NCI-H82 treated with DMSO at 0.1 percent for 48 hours (cell line): ENCODE measurements around the gene ABCG8.

Experiments used
- DNase-seq: peaks from one replicate; lab custom pipeline; 2025; ENCODE audit not compliant: unreplicated experiment; lab: John Stamatoyannopoulos, UW

The ABCG8 gene

DNA sequence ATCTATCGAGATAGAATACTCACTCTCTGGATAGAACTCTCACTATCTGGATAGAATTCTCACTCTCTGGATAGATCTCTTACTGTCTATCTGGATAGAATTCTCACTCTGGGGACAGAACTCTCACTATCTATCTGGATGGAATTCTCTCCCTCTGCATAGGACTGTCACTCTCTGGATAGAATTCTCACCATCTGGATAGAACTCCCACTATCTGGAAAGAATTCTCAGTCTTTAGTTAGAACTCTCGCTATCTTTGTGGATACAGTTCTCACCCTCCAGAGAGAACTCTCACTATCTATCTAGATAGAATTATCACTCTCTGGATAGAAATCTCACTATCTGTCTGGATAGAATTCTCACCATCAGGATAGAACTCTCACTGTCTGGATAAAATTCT is 16.5 kb downstream of the ABCG8 start:
- DNase-seq: no peak

DNA sequence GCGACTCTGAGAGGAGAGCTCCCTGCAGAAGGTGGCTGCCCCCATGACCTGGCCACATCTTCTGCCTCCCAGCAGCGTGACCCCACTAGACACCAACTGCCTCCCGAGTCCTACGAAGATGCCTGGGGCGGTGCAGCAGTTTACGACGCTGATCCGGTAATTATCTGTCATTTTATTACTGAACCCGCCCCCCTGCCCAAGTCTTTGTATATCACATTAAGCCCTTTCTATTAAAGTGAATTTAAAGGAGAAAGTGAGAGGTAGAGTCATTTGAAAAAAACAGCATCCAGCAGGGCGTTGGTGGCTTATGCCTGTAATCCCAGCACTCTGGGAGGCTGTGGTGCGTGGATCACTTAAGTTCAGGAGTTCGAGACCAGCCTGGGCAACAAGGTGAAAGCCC is 33.4 kb downstream of the ABCG8 start:
- DNase-seq: no peak

DNA sequence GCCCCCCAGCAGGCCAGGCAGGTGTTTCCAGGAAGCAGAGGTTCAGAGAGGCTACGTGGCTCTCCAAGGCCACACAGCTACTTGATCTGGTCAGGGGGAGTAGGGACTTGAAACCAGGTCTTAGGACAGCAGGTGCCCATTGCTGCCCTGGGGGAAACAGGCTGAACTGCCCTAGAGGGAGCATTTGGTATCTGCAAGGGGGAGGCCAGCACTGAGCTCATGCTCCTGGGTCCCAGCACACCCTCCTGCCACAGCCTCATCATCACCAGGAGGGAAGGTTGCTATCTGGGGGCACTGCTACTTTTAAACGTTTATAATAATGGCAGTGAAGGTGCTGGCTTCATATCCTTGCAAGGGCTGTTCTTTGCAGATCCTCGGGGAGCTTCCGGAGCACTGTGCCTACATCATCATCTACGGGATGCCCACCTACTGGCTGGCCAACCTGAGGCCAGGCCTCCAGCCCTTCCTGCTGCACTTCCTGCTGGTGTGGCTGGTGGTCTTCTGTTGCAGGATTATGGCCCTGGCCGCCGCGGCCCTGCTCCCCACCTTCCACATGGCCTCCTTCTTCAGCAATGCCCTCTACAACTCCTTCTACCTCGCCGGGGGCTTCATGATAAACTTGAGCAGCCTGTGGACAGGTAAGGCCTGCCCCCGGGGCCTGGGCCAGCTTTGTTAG is 36.1 kb downstream of the ABCG8 start:
- DNase-seq: no peak

DNA sequence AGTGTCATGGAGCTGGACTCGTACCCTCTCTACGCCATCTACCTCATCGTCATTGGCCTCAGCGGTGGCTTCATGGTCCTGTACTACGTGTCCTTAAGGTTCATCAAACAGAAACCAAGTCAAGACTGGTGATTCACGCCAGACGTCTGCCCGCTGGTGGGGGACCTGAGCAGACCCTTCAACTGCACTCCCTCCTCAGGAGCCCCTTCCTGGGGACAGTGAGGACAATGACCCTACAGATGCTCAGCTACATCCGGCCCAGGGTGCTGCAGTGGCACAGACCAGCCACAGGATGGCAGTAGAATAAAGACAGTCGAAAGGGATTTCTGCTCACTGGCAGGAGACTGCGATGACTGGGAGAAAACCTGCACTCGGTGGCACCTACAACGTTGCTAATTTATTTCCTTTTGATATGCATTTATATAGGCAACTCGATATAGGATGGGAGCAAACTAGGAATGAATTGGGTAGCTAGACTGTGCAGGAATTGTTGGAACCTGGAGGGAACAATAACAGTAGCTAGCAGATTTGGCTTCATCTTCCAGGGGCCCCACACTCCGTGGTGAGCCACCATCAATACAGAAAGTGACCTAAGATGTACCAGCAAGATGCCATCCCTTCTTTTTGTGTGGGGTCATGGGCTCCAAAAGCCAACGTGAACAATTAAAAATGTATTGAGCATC is 39.2 kb downstream of the ABCG8 start:
- peak; percentile 46 for DNase-seq

DNA sequence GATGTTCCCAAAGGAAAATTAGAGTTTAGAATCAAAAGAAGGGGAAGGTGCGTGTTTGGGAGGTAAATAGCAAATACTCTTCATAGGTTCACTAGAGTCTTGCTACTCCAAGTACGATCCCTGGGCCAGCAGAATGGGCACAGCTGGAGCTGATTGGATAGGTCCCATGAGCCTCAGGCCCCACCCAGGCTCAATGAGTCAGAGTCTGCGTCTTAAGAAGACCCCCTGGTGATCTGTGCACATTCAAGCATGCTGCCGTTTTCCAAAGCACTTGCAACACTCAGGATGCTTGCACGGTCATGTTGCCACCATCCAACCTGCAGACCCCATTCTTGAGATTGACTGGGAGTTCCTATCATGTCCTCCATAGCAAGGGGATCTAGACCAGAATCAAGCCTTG is 40.5 kb downstream of the ABCG8 start:
- no peak for DNase-seq

DNA sequence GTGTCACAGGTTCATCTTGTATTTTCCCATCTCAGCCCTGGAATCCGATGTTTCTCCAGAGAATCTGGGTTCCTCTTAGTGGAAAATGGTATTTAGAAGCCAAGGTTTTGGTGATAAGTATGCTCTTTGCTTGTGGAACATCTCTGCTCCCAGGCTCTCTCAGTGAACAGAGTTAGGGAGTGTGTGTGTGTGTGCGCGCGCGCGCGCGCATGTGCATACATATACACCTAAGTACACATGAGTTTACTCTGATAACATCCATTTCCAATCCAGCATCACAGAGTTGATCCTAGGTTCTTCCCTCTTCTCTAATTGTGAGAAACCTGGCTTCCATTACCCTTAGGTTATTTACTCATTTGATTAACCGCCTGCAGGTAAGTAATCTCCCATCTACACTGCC is 41.7 kb downstream of the ABCG8 start:
- no peak for DNase-seq

DNA sequence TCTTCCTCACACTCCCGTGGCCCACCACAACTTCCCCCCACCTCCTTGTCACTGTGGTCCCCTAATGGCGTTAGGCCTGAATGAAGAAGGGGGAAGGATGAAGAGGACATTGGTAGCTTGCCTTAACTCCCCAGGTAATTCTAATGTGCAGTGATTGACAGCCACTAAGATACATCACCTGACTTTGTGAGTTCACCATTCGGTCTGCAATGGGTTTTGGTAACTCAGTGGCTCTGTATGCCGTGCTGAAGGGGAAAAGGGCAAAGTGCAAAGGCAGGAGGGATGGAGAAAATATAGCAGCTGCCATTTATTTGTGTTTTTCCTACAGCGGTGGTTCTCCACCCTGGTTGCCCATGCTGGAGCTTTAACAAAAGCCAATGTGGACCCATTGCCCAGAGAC is 42.2 kb downstream of the ABCG8 start:
- DNase-seq: no peak

DNA sequence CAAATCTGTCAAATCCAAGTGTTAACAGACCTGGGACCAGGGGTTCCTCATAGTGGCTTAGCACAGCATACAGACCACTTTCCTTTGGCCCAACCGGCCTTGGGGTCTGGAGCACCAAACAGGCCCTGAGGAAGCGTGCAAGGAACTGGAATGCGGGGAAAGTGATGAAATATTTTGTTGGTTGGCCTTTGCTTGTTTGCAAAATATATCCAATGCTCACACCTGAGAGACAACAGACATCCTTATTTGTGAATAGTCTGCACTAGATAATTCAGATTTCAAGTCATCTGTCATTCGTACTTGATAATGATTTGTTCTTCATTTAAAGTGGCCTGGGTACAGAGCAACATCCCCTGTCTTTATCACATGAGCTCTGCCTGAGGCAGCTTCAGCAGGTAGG is 43.5 kb downstream of the ABCG8 start:
- no peak for DNase-seq

DNA sequence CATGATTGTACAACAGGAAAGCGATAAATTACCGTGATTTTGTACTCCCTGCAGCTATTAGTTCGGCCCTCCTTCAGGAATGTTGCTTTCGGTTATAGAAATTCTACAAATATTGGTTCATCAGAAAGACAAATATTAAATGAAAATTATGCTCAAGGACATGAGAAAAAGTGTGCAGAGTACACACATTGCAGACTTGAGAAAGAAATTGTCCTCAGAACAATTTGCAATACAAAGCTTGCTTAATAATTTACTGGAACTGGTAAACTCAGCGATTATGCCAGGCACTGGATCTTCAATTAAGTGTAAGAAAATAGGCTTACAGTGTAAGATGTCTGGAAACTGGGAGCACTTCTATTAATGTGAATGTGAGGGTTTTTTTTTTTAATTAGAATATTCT is 45.9 kb downstream of the ABCG8 start:
- DNase-seq: no peak

DNA sequence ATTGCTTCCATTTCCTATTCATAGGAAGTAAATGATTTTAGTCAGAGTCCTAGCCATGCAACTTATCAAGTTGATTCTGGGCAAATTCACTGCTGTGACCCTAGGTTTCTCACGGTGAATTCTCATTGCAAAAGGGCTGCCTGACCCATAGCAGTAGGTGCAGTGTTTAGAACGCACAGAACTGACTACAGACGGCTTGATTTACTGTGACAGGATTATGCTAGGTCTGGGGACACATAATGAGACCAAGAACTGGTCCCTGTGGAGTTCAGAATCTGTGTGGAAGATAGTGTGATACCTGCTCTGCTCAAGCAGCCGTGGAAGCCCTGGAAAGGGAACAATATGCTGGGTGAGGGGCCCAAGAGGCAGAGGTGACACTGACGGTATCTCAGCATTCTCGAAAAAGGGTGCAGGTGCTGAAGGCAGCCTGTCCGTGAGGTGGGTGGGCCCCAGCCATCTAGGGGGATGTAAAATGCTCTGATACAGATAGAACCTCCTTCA is 46.4 kb downstream of the ABCG8 start:
- DNase-seq: peak; percentile 6

DNA sequence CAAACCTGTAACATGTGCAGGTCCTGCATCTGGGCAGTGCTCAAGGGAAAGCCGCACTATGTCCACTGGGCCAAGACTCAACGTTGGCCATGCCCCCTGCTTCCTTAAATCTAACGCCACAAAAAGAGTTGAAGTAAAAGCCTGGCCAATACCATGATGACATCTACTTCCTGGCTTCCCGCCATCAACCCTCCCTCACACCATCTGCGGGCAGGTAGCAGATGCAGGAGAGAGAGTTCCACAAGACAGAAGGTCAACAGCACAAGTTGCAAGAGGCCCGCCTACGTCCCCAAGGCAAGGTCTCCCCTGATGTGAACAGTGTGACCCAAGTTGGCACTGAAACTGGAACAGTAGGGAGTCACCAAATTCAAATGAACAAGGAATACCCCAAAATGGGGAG is 48.4 kb downstream of the ABCG8 start:
- DNase-seq: no peak

DNA sequence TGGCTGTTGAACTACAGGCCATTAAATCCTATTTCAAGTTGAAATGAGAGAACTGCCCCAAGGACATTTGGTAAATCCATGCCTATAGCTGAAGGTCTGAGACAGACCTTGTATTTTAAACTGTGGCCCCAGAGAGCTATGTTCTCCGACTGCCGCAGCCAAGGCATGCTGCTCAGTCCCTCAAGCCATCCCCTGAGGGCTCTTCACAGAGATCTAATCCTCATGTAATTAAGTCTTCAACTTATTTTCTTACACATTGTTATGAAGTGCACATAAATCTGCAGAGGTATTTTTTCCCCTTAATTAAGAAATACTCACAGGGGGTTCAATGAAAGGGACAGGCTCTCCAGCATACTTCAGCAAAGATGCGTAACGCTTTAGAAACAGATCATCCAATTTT is 50.6 kb downstream of the ABCG8 start:
- no peak for DNase-seq

DNA sequence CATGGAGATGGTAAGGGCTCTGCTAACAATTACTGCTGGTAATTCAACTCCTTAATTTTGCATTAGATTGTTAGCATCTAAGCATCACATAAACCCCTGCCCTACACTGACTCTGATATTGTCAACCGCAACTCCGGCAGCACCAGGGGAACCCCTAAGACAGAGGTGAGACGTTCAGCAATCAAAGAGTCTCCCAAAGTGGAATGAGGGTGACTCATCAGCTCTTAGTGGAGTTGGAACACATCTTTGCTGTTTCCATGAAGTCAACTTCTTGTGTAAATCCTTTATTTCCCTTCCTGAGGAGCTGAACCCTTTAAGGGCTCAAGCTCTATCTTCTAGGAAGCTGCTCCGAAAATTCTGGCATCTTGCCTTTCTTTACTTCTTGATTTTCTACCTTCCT is 52.1 kb downstream of the ABCG8 start:
- no peak for DNase-seq

DNA sequence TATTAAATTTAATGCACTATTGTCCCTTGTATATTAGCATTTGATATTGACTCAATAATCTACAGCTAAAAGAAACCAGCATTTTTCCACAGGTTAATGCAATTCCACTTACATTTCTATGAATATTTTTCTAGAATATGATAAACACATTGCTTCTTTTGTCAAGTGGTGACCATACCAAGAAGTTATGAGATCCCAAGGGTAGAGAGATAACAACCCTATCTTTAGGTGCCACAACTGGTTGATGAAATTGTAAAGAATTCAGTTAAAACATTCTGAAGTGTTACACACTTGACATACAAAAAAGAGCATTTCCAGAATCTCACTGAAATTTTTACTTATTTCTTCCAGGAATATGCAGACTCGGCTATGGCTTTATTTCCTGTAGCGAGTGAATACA is 56.0 kb downstream of the ABCG8 start:
- DNase-seq: no peak

DNA sequence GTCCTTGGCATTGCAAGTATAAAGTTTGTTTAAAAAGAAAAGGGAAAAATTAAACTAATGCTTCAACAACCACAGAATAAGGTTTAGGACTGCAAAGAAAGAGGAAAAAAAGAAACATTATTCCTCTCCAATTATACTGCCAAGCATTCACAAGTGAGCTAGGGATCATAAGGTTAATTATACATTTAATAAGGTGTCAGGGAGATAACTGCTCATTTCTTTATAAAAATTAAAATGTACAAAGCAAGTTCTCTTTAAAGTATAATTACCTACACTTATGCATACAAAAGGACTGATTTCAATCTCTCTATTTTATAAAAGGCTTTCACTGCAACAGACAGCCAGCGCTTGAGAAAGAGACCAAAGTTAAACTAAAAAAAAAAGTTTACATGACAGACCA is 58.1 kb downstream of the ABCG8 start:
- no peak for DNase-seq

DNA sequence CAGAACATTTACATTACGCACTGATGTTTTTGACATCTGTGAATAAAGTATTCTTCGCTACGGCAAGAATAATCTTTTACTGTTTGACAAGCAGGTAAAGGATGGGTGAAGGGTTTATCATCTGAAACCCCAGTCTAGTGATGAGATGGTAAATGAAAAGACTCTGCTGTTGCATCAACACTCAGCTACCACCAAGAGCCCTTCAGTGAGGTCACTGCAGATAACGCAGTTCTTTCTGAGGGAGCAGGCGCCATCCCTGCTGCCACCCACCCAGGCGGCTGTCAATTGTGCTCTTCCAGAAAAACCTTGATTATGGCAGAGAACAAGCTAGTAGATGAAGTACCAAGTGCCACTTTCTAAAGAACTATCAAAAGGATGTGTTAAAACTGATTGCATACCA is 58.7 kb downstream of the ABCG8 start:
- DNase-seq: no peak

DNA sequence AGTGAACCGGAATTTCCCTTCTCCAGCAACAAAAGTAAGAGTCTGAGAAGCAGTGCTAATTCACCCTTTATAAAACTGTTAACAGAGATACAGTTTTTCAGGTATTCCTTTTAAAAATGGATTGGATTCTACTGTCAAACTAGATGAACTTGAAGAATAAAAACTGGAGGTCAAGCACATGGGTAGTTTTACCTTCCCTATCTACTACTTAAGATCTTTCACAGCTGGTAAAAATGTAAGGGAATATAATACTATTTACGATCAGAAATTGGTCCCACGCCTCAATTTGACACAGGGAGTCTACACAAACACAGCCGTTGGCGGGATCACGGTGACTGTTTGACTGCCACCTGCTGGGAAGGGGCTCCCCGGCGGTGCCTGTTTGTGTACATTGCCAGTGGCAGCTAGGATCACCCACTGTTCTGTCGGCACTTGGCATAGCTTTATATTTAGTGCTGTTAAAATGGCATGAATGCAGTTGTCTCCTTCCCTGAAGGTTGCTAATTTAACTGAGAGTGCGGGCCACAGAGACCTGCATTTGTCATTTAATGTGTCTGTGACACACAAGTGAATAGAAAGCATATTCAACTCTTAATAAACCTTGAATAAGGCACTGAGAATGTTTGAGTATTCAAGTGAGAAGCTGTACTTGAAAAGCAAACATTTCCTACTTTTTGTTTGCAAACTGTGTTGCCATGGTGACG is 59.5 kb downstream of the ABCG8 start:
- DNase-seq: no peak

DNA sequence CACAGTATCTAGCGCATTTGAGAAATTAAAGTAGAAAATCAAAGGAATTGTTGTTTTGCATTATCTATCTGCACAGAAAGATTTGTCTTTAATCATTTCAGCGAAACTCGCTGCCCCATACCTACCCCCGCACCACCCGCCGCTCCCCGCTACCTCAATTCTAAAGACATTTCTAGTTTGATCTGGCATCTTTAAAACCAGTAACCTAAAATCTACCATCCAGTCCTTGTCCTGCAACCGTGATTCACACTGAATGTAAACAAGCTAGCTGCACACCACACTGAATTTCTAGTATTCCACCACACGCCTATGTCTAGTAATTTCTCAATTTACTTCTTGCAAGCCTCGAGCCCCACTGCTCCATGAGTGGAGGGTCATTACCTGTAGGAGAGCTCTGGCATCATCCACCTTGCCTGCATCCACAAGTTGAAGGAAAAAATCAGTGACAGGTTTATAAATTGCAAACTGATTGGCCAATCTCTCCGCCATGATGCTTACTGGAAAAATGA is 60.1 kb downstream of the ABCG8 start:
- DNase-seq: no peak

DNA sequence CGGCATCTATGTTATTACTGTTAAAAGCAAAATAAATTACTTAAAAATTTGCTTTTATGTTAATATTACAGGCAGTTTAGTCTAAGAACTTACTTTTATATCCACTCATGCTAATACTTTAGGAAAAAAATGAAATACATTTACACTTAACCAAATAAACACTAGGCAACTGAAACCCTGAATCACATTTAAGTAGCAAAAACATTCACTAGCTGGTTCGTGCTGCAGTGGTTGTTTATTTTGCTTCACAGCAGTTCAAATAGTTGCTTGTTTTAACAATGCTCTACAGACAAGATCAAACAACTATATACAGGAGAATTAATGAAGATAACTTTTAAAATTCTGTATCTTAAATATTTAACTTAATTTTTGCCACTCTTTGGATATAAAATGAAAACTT is 60.8 kb downstream of the ABCG8 start:
- no peak for DNase-seq

DNA sequence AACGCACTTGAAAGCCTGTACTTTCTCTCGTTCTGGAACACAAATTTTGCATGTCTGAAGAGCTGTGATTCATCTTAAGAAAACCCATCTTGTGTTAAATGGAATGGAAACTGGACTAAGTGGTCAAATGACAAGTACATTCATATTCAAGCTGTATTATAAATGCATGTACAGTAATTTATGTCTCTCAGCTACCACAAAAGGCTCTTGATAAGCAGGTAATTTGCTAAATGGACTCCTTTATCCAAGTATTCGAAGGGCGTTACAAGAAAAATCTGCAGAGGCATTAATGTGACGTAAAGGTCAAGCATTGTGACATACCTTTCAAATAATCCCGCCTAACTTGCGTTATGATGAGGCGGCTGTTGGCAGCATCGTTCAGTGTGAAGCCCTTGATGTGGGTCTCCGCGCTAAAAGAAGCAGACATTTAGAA is 66.6 kb downstream of the ABCG8 start:
- no peak for DNase-seq

DNA sequence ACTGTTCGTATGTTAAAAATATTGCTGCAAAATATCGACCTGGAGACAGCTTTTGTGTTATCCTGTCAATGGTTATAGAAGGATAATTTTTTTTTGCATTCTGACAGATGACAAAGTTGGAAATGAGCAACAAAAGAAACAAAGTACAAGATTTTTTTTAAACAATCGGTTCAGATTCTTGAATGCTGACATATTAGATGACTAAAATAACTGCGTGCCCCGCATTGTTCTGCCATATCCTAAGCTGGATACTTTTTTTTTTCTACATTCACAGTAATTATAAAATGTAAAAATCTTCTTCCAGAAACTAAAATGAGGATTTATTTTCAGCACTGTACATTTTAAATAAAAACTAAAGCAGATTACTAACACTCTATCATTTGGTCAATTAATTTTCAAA is 67.1 kb downstream of the ABCG8 start:
- no peak for DNase-seq
